ENCODE measurements around the gene POU2AF1.
"Not testable (repeated sequence)": the region's sequence is repeated elsewhere in the genome, so short reads cannot be mapped to it uniquely, and the experiment has no call there.

POU2AF1 gene

GRCh38 chr11:111409915-111410314 is 30.8 kb upstream of the POU2AF1 start:
- no peak for DNase-seq (ENCODE audit: low read depth in 2 of 2)

- peak in 1 of 2 experiments; percentile 36 for DNase-seq (ENCODE audit: low read depth in 2 of 2)
Observed at GRCh38 chr11:111408789-111409727, 30.0 kb upstream of the POU2AF1 start.

GRCh38 chr11:111407652-111408051 is 28.6 kb upstream of the POU2AF1 start:
- DNase-seq (ENCODE audit: low read depth in 2 of 2) = no peak

- DNase-seq (ENCODE audit: low read depth in 2 of 2) = no peak
Observed at GRCh38 chr11:111406589-111406988, 27.5 kb upstream of the POU2AF1 start.

- DNase-seq (ENCODE audit: low read depth in 2 of 2) = no peak
Observed at GRCh38 chr11:111406091-111406490, 27.0 kb upstream of the POU2AF1 start.

- no peak for DNase-seq (ENCODE audit: low read depth in 2 of 2)
Observed at GRCh38 chr11:111405551-111405950, 26.5 kb upstream of the POU2AF1 start.

GRCh38 chr11:111403051-111403726 is 24.1 kb upstream of the POU2AF1 start:
- no peak for DNase-seq (ENCODE audit: low read depth in 2 of 2)

GRCh38 chr11:111402411-111402810 is 23.3 kb upstream of the POU2AF1 start:
- DNase-seq (ENCODE audit: low read depth in 2 of 2) = no peak

- not testable (repeated sequence) for DNase-seq (ENCODE audit: low read depth in 2 of 2)
Observed at GRCh38 chr11:111401957-111402356, 22.9 kb upstream of the POU2AF1 start.

- no peak for DNase-seq (ENCODE audit: low read depth in 2 of 2)
Observed at GRCh38 chr11:111400595-111400994, 21.5 kb upstream of the POU2AF1 start.

GRCh38 chr11:111399187-111400031 is 20.3 kb upstream of the POU2AF1 start:
- DNase-seq (ENCODE audit: low read depth in 2 of 2) = no peak

GRCh38 chr11:111397034-111397433 is 18.0 kb upstream of the POU2AF1 start:
- DNase-seq (ENCODE audit: low read depth in 2 of 2) = no peak

GRCh38 chr11:111395749-111396148 is 16.7 kb upstream of the POU2AF1 start:
- DNase-seq (ENCODE audit: low read depth in 2 of 2) = no peak

- DNase-seq (ENCODE audit: low read depth in 2 of 2) = no peak
Observed at GRCh38 chr11:111395081-111395480, 16.0 kb upstream of the POU2AF1 start.

GRCh38 chr11:111394147-111394546 is 15.1 kb upstream of the POU2AF1 start:
- DNase-seq (ENCODE audit: low read depth in 2 of 2) = not testable (repeated sequence)

GRCh38 chr11:111393585-111393984 is 14.5 kb upstream of the POU2AF1 start:
- DNase-seq (ENCODE audit: low read depth in 2 of 2) = no peak

- no peak for DNase-seq (ENCODE audit: low read depth in 2 of 2)
Observed at GRCh38 chr11:111393096-111393495, 14.0 kb upstream of the POU2AF1 start.

GRCh38 chr11:111392552-111392951 is 13.5 kb upstream of the POU2AF1 start:
- DNase-seq (ENCODE audit: low read depth in 2 of 2) = no peak

- no peak for DNase-seq (ENCODE audit: low read depth in 2 of 2)
Observed at GRCh38 chr11:111391328-111392124, 12.5 kb upstream of the POU2AF1 start.

- DNase-seq (ENCODE audit: low read depth in 2 of 2) = no peak
Observed at GRCh38 chr11:111388842-111389241, 9.8 kb upstream of the POU2AF1 start.

GRCh38 chr11:111388420-111388819 is 9.3 kb upstream of the POU2AF1 start:
- no peak for DNase-seq (ENCODE audit: low read depth in 2 of 2)
